Stimulated activated CD8-positive, alpha-beta memory T cell treated with anti-CD3 and anti-CD28 coated beads, Interleukin-12 subunit alpha, Interleukin-12 subunit beta, amount 100 ng/mL, for 4 hours (primary cell): ENCODE data around the gene CRELD2.
"Not testable (repeated sequence)": the region's sequence is repeated elsewhere in the genome, so short reads cannot be mapped to it uniquely, and the experiment has no call there.

ENCODE experiments used
- DNase-seq: peaks from one replicate; pipeline ENCODE4 v3.0.0-alpha.2; 2020; ENCODE audit warnings: low read depth

Gene CRELD2

DNA sequence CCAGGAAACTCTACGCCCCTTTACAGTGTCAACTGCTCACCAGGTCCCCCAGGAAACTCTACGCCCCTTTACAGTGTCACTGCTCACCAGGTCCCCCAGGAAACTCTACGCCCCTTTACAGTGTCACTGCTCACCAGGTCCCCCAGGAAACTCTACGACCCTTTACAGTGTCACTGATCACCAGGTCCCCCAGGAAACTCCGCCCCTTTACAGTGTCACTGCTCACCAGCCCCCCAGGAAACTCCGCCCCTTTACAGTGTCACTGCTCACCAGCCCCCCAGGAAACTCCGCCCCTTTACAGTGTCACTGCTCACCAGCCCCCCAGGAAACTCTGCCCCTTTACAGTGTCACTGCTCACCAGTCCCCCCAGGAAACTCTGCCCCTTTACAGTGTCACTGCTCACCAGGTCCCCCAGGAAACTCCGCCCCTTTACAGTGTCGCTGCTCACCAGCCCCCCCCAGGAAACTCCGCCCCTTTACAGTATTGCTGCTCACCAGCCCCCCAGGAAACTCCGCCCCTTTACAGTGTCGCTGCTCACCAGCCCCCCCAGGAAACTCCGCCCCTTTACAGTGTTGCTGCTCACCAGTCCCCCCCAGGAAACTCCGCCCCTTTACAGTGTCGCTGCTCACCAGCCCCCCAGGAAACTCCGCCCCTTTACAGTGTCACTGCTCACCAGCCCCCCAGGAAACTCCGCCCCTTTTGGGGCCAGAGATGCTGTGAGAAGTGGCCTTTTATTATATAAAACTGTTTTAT is 26.8 kb downstream of the CRELD2 start:
- not testable (repeated sequence) for DNase-seq

DNA sequence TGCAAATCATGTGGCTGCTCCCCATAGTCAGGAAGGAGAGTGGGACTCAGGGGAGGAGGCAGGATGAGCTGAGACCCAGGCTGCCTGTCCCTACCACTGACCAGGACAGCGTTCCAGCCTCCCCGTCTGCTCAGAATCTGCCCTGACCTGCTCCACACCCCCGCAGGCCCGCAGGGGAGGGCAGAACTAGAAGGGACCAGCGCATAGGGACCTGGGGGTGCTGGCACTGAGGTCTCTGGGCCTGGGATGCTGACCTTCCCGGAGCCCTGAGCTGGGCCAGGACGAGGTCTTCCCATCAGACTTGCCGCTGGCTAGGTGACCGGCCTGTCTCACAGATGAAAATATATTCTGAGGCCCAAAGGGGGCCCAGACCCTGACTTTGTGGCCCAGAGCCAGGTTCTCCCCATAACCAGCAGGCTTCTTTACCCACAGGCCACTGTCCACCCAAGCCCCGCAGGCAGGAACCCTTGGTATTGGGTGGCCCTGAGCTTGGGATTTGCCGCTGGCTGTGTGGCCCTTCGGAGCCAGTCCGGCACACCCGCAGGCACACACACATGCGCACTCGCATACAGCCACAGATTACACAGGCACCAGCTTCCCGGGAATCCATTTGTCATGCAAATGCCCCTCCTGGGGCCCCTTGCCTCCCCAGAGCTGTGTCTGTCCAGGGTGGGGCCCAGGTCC is 28.3 kb downstream of the CRELD2 start:
- no peak for DNase-seq

GRCh38 chr22:49947296-49947622 is 28.8 kb downstream of the CRELD2 start:
- DNase-seq, result no peak

DNA sequence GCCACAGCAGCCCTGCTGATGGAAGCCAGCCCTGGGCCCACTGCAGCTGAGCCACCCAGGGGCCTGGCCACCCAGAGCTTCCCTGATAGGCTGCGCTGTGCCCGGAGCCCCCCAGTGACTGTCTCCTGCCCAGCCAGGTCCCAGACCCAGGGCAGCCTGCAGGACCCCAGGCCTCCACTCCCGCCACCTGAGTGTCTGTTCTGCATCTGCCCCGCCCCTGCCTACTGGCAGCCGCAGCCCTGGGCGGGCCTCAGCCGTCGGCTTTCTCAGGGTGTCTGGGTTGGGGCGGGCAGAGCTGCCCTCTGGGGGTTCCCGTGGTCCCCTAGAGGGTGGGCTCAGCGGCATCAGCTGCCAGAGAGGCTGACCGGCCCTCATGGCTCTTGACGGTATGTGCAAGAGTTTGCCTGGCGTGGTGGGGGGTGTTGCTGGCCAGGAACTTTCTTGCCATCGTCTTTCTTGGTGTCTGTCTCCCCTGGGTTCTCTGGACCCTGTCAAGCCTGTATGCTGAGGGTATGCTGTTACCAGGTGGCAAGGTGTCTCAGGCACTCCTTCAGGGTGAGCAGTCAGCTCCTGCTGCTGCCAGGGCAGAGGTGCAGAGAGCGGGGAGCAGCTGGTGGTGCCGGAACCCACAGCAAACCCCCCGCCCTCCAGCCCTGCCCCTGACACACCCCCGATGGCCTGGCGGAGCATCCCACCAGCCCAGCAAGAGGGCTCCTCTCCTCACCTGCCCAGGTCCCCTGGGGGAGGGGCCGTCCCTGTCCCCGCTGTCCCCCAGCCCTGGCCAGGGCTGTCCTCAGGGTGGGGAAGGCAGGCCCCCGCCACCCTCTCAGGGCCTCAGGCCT is 29.9 kb downstream of the CRELD2 start:
- DNase-seq, result no peak

DNA sequence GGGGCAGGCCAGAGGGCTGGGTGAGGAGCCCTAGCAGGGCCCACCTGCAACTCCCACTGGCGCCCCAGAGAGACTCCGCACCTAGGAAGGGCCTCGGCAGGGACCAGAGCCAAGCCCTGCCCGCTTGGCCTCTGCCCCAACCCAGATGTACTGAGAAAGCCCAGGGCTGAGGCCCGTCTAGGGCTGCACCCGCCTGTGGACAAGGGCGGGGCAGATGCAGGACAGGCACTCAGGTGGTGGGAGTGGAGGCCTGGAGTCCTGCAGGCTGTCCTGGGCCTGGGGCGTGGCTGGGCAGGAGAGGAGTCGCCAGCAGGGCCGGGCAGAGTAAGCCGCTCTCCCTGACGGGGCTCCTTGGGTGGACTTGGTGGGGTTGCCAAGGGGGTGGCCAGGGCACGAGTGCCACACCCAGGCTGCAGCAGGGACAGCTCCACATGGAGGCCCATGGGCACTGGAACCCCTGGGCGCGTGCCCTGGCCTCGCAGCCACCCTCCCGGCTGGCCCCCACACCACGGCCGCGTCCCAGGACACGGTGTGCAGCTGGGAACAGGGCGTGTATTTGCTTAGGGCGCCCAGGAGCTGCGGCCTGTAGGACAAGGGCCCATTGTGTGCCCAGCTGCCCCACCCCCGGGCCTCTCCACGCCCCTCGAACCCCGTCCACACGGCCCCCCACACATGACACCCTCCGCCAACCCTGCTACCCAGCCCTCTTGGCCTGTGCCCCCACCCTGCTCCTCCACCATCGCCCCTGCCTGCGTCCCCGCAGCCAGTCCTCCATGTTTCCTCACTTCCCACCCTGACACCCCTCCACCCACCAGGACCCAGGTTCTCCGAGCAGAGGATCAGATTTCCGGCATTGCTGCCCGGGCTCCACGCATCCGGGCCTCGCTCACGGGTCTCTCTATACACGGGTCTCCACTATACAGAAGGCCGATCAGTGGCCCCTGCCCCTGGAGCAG is 30.8 kb downstream of the CRELD2 start:
- no peak for DNase-seq

- DNase-seq, result no peak
Measured at GRCh38 chr22:49949914-49950292, 31.5 kb downstream of the CRELD2 start.

DNA sequence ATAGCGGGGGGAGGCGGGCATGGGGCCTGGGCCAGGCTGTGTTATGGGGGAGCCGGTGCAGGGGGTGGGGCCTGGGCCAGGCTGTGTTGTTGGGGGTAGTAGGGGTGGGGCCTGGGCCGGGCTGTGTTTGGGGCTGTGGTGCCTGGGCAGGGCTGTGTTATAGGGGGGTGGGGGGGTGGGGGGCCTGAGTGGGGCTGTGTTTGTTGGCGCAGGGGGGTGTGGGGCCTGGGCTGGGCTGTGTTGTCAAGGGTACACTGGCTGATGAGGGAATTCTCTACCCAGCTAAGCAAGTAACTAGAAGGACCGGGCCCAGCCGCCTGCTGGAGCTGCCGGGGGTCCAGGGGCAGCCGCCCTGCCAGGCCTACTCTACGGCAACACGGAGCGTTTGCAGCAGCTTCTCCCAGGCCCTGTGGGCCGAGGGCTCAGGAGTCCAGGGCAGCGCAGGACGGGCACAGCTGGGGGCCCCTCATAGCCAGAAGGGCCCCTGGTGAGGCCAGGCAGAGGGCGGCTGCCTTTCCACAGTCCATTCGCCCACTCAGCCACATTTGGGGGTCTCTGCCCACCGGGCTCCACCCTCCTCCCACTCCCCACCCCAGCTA is 32.1 kb downstream of the CRELD2 start:
- no peak for DNase-seq

DNA sequence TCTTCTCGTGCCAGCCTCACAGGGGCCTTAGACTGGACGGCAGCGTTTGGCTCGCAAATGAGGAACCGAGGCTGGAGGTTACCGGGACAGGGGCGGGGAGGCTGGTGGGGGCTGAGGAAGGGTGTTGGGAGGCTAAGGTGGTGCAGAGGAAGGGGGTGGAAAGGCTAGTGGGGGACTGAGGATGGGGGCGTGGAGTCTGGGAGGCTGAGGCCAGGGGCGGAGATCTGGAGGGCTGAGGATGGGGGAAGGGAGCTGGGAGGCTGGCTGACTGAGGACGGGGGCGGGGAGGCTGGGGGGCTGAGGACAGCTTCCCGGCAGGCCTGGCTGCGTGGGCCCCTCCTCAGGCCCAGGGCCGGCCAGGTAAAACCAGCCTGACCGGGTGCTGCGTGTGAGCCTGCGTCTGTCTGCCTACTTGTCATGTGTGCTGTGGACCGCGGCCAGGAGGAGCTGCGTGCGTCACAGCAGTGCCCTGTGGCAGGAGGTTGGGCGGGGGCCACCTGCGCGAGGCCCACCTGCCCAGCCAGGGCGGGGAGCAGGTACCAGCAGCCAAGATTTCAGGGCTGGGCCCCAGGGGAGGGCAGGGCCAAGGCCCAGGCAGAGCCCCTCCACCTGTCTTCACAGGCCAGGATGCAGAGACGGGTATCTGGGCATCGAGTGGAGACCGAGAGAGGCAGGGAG is 32.7 kb downstream of the CRELD2 start:
- DNase-seq, result peak; percentile 77

- DNase-seq, result no peak
Measured at GRCh38 chr22:49951678-49951985, 33.2 kb downstream of the CRELD2 start.

- no peak for DNase-seq
Measured at GRCh38 chr22:49951986-49952896, 33.8 kb downstream of the CRELD2 start.

- no peak for DNase-seq
Measured at GRCh38 chr22:49953027-49953679, 34.7 kb downstream of the CRELD2 start.

DNA sequence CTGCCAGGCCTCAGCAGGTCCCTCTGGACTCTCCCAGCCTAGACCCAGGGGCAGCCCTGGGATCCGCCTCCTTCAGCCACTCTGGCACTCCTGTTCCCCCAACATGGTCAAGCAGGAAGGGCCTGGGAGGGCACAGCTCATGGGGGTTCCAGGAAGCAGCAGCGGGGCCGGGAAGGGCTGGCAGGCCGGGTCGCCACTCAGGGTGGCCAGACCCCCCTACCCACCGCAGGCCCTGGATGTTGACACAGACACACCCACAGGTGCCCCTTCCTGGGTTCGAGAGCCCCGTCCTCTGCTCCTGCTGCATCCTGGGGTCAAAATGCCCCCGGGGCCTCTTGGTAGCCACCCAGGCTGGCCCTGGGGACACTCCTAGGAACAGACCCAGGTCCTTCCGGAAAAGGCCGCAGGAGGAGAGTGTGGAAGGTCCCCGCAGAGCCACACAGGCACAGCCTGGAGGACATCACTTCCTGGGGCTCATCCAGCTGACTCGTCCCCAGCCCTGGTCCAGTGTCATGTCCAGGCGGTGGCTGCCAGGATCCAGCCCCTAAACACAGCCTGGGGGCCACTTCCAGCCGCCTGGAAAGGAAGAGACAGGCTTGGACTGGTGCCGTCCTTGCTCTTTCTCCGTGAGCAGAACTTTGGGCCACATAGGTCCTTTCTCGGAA is 35.4 kb downstream of the CRELD2 start:
- no peak for DNase-seq

DNA sequence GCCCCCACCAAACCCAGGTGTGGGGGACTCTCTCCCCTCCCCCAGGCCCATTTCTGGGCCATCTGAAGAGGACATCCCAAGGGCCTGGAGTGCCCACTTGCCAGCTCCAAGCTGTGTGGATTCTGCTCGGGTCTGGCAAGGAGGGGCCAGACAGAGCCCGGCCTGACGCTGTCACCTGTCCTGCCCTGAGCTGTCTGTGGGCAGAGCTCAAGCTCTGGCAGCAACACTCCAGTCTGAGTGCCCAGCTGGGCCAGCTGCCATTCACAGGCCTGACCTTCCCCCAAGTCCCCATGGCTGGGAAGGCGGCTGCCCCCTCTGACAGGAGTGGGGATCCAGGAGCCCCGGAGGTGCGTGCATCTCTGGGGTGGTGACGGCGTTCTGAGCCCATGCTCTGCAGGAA is 35.9 kb downstream of the CRELD2 start:
- DNase-seq, result no peak

DNA sequence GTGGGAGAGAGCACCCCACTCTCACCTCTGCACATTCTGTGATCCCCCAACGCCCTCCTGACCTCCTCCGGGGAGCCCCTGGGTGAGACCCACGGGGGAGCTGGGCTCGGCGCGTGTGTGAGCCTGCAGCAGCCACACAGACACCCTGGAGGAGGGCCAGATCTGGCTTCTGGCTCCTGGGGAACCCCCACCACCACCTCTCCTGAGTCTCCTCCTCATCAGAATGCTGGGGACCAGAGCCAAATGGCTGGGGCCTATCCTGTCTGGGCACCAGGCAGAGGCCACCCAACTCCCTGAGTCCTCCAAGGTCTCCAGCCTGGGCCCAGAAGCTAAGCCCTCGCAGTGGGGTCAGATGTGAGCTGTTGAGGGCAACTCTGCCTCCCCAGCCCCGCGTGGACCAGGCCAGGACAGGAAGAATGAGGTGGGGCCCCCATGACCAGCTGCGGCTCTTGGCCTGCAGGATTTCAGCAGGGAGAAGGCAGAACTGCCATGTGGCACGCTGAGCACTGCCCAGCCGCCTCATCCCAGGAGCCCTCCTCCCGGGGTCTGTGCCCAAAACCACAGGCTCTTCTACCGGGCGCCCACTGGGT is 36.7 kb downstream of the CRELD2 start:
- no peak for DNase-seq

- DNase-seq, result no peak
Measured at GRCh38 chr22:49955581-49956417, 37.4 kb downstream of the CRELD2 start.

DNA sequence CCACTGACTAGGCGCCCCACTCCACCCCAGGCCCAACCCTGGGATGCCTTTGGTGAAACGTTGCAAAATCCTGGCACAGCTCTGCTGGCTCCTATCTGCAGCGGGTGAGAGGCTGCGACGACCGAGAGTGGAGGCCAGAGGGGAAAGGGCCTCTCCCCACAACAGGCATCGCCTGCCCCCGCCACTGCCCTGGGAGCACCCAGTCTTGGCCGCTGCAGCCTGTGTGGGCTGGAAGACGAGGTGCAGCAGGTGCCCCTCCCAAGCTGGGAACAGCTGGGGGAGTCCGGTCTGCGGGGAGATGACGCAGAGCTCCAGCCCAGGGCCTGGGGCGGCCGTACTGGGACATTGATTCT is 38.0 kb downstream of the CRELD2 start:
- DNase-seq, result no peak

DNA sequence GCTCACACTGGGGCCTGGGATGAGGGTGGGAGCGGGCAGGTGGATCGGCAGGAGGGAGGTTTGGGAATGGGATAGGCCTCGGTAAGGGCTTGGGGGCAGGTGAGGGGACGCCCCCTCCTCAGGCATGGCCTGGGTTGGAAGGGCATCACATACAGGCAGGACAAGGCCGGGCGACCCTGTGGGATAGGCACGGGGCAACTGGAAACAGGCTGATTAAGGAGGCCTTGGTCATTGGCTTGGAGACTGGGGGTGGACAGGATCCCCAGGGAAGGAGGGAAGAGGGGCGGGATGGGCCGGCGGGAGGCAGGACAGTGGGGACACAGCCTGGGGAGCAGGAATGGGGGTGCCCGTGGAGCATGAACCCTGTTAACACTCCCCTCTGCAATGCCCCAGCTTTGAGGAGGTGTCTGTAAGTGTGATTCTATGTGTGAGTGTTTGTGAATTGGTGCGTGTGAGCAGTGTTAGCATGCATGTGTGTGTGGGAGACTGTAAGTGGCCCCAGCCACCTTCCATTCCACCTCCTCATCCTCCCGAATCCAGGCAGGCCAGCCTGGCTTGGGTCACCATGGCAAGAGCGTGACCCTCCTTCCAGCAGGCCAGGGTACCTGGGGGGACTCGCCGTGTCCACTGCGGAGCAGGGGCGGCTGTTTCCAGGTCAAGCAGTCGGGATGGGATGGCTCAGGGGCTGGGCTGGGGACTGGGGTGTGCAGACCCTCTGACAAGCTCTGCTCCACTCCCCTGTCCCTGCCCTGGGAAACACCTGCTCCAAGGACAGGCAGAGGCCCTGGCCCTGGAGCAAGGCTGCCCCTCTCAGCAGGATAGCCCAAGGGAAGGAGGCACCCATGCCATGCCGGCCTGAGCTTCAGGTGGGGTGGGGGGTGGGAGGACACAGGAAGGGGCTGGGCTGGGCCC is 38.7 kb downstream of the CRELD2 start:
- DNase-seq, result no peak
